ENCODE measurements around the gene KRT86. TPM values are rescaled to one million over a fixed set of nuclear protein-coding genes. Genes with fewer than 3 reads are reported as not detected.

The KRT86 gene
- polyA plus RNA-seq, 1 of the 3 experiments (the other 2 are of a cell fraction), result 0.56 TPM

DNA sequence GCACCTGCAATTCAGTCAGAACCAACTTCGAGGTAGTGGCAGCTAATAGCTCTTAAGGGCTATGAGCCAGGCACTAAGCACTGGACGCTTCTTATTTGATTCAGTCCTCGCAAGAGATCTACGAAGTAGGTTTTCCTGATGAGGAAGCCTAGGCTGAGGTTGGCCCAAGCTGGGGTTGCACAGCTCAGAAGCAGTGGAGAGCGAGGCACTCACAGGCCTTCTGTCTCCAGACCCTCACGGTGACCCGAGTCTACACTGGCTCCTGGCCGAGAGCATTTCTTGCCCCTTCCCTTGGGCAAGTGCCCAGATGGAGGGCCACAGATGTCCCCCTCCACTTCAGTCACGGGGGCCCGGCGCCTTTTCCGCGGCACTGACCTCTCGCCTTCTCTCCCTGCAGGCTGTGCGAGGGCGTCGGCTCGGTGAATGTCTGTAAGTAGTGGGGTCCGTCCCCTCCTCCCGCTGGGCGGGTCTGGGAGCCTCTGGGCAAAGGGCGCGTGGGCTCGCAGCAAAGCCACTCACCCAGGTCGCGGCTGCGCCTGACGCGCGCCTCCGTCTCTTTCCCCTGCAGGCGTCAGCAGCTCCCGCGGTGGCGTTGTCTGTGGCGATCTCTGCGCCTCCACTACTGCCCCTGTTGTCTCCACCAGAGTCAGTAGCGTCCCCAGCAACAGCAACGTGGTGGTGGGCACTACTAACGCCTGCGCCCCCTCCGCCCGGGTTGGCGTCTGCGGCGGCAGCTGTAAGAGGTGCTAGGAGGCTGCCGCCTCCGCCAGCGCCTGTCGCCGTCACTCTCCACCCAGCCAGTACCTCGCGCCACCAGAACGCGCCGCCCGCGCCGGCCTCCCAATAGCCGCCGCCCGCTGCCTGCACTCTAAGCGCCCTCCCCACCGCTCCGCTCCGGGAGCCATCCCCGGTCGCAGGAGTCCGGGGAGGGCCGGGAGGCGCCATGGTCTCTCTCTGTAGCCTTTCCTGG lies 33.7 kb downstream of the KRT86 start:
- H3K4me3 ChIP-seq (ENCODE audit: low read depth in 2 of 2, low read length in 1 of 2), result peak overlapping the region; percentile 29 to 39; a peak in 3 of 4 replicates
- H3K4me1 ChIP-seq (ENCODE audit: control insufficient read depth in 1 of 2, insufficient read depth in 2 of 2, low read depth in 1 of 2, low read length in 1 of 2), result peaks cover 0 to 9% of the 10 kb centered on the region in 2 experiments; a peak in 1 of 4 replicates
- H2AFZ ChIP-seq (ENCODE audit: low read depth), result peak overlapping the region; percentile 91; the same call in 1 of the 2 replicates
- POLR2A ChIA-PET, result interaction anchor here (0.6 to 1.5 kb wide), 3 partner anchors 16 to 108 kb away, joined by 3 to 5 read pairs (median 3); no protein-coding TSS in a partner anchor
- no peaks in the 10 kb centered on the region for H3K36me3 ChIP-seq (replicated peaks in 1 of 2; ENCODE audit: control insufficient read depth in 1 of 2, insufficient read depth in 2 of 2, low read length in 1 of 2)
- WGBS (ENCODE audit: low lambda C conversion rate), result 20% methylated on average over 53 of the region's 71 CpGs
- CTCF ChIA-PET, result interaction anchor here (0.6 to 13.3 kb wide), 21 partner anchors 8 to 684 kb away, joined by 3 to 218 read pairs (median 4); partner anchors contain the start of gene KRT83
- no peaks in the 10 kb centered on the region for H3F3A ChIP-seq (replicated peaks; ENCODE audit: insufficient read depth)
- DNase-seq, result peak; percentile 89
- no peaks in the 10 kb centered on the region for H3K27me3 ChIP-seq (ENCODE audit: insufficient read depth)
- no peaks in the 10 kb centered on the region for H4K20me1 ChIP-seq (ENCODE audit: insufficient read depth)
- H3K9ac ChIP-seq, result no peak overlapping the region; the same call in 1 of the 2 replicates
- H3K79me2 ChIP-seq (ENCODE audit: insufficient read depth), result no peaks in the 10 kb centered on the region
- H3K9me2 ChIP-seq, result no peaks in the 10 kb centered on the region
- no peak overlapping the region for H3K27ac ChIP-seq (ENCODE audit: low read depth in 2 of 2, low read length in 1 of 2)
- H3K4me2 ChIP-seq, result peak overlapping the region; percentile 74
- H3K9me3 ChIP-seq, result no peaks in the 10 kb centered on the region
- TF ChIP-seq GATA2 (CRISPR knock-in tag; IDR thresholded peaks at IDR 0.05) (no peak), MXI1 (IDR thresholded peaks at IDR 0.05; ENCODE audit: low read depth, low read length) (0 out of 2 replicates have a peak, but pooled peaks have one; percentile 51)

DNA sequence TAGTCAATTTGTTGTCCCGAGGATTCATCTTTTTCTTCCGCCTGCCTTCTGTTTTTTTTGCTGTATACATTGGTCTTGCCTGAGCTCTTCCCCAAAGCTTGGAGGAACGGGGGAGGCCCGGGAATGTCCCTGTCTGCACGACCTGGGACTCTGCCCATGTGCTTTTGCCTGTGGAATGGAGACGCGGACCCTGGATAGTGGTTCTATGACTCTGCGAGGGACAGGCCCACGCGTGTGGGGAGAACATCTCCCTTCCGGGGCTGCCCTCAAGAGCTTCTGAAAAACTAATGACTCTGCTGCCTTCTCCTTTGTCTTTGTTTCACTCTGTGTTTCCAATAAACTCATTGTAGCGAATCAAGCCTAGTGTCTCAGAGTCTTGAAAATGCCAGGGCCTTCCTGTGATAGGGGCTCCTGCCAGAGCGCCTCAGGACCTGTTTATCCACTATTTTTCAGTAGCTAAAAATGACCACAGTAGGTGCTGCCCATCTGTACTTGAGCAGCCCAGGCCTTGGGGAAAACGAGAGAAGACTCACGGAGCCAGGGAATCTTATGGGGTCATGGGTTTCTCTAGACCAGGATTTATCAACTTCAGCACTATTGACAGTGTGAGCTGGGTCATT lies 34.5 kb downstream of the KRT86 start:
- H3F3A ChIP-seq (replicated peaks; ENCODE audit: insufficient read depth), result no peaks in the 10 kb centered on the region
- H3K27me3 ChIP-seq (ENCODE audit: insufficient read depth), result no peaks in the 10 kb centered on the region
- no peaks in the 10 kb centered on the region for H4K20me1 ChIP-seq (ENCODE audit: insufficient read depth)
- TF ChIP-seq GATA2 (CRISPR knock-in tag; IDR thresholded peaks at IDR 0.05) (no peak), SMC3 (IDR thresholded peaks at IDR 0.05; ENCODE audit: low read depth, low read length) (no peak), NRF1 (IDR thresholded peaks at IDR 0.05; ENCODE audit: low read depth, low read length) (no peak), ELF1 (IDR thresholded peaks at IDR 0.05) (no peak), TCF12 (IDR thresholded peaks at IDR 0.05) (no peak), MEF2A (IDR thresholded peaks at IDR 0.05; ENCODE audit: borderline replicate concordance, low read depth) (no peak), FOXM1 (IDR thresholded peaks at IDR 0.05; ENCODE audit: low read depth) (no peak), SIN3A (IDR thresholded peaks at IDR 0.05; ENCODE audit: borderline replicate concordance, low read depth, low read length) (no peak), GABPA (IDR thresholded peaks at IDR 0.05; ENCODE audit: low read depth) (no peak), TEAD4 (IDR thresholded peaks at IDR 0.05; ENCODE audit: borderline replicate concordance, insufficient read depth) (no peak), YY1 (IDR thresholded peaks at IDR 0.05; ENCODE audit: low read depth) (no peak), CHD2 (IDR thresholded peaks at IDR 0.05; ENCODE audit: low read length, partially characterized antibody) (no peak), RAD21 (IDR thresholded peaks at IDR 0.05; ENCODE audit: low read length) (no peak), TAF1 (IDR thresholded peaks at IDR 0.05; ENCODE audit: borderline replicate concordance, low read depth, low read length) (no peak)
- TF ChIP-seq, protein P1, sequence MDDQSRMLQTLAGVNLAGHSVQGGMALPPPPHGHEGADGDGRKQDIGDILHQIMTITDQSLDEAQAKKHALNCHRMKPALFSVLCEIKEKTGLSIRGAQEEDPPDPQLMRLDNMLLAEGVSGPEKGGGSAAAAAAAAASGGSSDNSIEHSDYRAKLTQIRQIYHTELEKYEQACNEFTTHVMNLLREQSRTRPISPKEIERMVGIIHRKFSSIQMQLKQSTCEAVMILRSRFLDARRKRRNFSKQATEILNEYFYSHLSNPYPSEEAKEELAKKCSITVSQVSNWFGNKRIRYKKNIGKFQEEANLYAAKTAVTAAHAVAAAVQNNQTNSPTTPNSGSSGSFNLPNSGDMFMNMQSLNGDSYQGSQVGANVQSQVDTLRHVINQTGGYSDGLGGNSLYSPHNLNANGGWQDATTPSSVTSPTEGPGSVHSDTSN (IDR thresholded peaks at IDR 0.05), result no peak
- TF ChIP-seq, protein P2, sequence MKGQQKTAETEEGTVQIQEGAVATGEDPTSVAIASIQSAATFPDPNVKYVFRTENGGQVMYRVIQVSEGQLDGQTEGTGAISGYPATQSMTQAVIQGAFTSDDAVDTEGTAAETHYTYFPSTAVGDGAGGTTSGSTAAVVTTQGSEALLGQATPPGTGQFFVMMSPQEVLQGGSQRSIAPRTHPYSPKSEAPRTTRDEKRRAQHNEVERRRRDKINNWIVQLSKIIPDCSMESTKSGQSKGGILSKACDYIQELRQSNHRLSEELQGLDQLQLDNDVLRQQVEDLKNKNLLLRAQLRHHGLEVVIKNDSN (IDR thresholded peaks at IDR 0.05; ENCODE audit: borderline replicate concordance, low read depth), result no peak
- peak overlapping the region; percentile 74; the same call in 1 of the 2 replicates for H3K4me2 ChIP-seq
- 70% methylated on average over 15 of the region's 15 CpGs for WGBS (ENCODE audit: low lambda C conversion rate)
- no peaks in the 10 kb centered on the region for H3K36me3 ChIP-seq (replicated peaks in 1 of 2; ENCODE audit: control insufficient read depth in 1 of 2, insufficient read depth in 2 of 2, low read length in 1 of 2)
- H3K9ac ChIP-seq, result no peak overlapping the region; the same call in 1 of the 2 replicates
- peak overlapping the region in 1 of 2 experiments; percentile 39; a peak in 3 of 4 replicates for H3K4me3 ChIP-seq (ENCODE audit: low read depth in 2 of 2, low read length in 1 of 2)
- DNase-seq, result peak; percentile 44
- peak overlapping the region; percentile 91; the same call in 1 of the 2 replicates for H2AFZ ChIP-seq (ENCODE audit: low read depth)
- ChIA-PET CTCF (interaction anchor here (0.6 to 13.3 kb wide), 16 partner anchors 10 to 684 kb away, joined by 3 to 218 read pairs (median 4); partner anchors contain the start of gene KRT83), POLR2A (interaction anchor here (0.6 to 1.5 kb wide), 3 partner anchors 17 to 109 kb away, joined by 3 to 5 read pairs (median 3); no protein-coding TSS in a partner anchor)
- no peaks in the 10 kb centered on the region for H3K79me2 ChIP-seq (ENCODE audit: insufficient read depth)
- H3K27ac ChIP-seq (ENCODE audit: low read depth in 2 of 2, low read length in 1 of 2), result no peak overlapping the region
- H3K9me3 ChIP-seq, result no peaks in the 10 kb centered on the region
- H3K4me1 ChIP-seq (ENCODE audit: control insufficient read depth in 1 of 2, insufficient read depth in 2 of 2, low read depth in 1 of 2, low read length in 1 of 2), result peaks cover 0 to 9% of the 10 kb centered on the region in 2 experiments; a peak in 1 of 4 replicates
- no peaks in the 10 kb centered on the region for H3K9me2 ChIP-seq
